ENCODE measurements around the gene PSD4. TPM values are rescaled to one million over a fixed set of nuclear protein-coding genes. Genes with fewer than 3 reads are reported as not detected.

Gene PSD4
- total RNA-seq, 1 donor: 4.7 TPM

DNA sequence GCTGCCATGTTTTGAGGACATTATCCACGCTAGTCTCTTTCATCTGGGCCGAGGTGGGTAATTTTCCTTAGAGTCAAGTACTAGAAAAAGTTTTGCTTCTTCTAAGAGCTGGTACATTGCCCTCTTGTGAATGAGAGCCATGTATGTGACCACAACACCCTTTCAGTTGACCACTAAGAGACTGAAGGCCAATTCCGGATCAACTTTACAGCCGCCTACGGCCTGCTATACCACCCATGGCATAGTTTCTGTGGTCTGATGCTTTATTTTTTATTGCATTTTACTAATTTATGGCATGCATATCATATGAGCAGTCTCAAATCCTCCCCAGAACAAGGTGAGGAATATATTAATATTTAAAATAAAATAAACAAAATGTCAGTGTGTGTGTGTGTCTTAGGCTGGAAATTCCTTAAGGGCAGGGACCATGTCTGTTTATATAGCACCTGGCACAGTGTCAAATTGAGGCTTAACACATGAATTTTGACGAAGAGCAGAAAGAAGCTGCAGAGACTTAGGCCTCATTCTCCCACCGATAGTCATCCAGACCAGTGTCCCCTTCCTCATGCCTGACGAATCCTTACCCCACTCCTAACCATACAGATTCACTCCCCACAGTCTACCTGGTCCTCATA is 35.4 kb downstream of the PSD4 start:
- peak; percentile 79 for DNase-seq (ENCODE audit: low read depth)
- TF ChIP-seq, protein P1, sequence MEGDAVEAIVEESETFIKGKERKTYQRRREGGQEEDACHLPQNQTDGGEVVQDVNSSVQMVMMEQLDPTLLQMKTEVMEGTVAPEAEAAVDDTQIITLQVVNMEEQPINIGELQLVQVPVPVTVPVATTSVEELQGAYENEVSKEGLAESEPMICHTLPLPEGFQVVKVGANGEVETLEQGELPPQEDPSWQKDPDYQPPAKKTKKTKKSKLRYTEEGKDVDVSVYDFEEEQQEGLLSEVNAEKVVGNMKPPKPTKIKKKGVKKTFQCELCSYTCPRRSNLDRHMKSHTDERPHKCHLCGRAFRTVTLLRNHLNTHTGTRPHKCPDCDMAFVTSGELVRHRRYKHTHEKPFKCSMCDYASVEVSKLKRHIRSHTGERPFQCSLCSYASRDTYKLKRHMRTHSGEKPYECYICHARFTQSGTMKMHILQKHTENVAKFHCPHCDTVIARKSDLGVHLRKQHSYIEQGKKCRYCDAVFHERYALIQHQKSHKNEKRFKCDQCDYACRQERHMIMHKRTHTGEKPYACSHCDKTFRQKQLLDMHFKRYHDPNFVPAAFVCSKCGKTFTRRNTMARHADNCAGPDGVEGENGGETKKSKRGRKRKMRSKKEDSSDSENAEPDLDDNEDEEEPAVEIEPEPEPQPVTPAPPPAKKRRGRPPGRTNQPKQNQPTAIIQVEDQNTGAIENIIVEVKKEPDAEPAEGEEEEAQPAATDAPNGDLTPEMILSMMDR (IDR thresholded peaks at IDR 0.05; ENCODE audit: insufficient read depth, low read depth, low read length): no peak
- no peak overlapping the region for H3K4me3 ChIP-seq (ENCODE audit: low read depth, low read length)

DNA sequence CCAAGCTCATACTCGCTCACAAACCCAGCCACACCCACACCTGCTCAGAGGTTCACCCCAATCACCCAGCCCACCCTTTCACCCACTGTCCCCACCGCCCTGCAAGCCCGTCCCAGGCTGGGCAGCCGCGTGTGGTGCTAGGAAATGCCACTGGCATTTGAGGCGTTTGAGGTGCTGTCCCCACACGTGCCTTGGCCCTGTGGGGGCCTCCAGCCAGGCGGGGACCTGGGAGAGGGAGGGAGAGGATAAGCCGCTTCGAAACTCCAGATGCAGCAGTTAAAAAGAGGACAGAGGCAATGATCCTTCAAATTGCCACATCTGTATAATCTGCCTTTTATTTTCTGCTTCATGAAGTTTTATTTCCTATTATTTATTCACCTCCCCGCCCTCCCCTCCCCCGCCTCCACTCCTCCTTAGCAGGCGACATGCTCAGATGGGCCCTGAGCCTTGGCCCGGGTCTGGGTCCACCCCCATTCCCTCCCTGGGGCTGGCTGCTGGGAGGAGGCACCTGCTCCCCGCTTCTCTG is 35.9 kb downstream of the PSD4 start:
- TF ChIP-seq, protein P1 (IDR thresholded peaks at IDR 0.05; ENCODE audit: insufficient read depth, low read depth, low read length): no peak
- no peak for DNase-seq (ENCODE audit: low read depth)
- H3K4me3 ChIP-seq (ENCODE audit: low read depth, low read length): no peak overlapping the region

DNA sequence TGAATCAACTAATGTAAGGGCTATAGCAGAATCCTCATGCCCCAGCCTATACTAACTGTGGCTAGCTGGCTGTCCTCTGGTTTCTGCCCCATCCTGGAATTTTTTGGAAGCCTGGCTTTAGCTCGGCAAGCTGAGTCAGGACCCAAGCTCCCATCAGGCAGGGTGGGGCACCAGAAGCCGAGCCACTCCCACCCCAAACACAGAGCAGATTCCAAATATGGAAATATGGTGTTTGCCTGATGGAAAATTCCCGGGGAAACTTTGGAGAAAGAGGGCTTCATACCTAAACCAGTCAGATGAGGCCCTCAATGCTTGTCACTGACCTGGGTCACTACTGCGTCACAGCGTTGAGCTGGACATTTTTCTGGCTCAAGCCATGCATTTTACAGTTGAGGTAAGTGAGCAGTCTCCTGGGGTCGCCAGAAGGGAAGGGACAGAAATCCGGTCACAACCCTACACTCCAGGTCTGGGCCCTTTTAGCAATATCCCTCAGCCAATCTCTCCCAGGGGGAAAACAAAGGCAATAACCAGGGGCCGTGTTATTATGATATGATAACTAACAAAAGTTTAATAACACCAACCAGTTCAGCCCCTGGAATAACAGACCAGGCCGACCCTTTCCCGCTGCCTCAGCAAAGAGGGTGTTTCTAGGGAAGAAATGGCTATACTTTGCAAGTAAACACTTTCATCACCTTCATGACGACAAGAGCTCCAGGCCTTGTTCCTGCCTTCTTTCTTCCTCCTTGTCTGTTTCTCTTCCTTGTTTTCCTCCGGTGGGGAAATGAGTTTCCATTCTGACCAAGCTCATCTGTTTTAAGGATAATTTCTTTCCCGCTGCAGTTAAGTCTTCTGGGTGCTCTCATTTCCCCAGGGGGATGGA is 37.7 kb downstream of the PSD4 start:
- TF ChIP-seq, protein P1 (IDR thresholded peaks at IDR 0.05; ENCODE audit: insufficient read depth, low read depth, low read length): no peak
- peak overlapping the region; percentile 3 for H3K4me3 ChIP-seq (ENCODE audit: low read depth, low read length)
- peak; percentile 94 for DNase-seq (ENCODE audit: low read depth)

DNA sequence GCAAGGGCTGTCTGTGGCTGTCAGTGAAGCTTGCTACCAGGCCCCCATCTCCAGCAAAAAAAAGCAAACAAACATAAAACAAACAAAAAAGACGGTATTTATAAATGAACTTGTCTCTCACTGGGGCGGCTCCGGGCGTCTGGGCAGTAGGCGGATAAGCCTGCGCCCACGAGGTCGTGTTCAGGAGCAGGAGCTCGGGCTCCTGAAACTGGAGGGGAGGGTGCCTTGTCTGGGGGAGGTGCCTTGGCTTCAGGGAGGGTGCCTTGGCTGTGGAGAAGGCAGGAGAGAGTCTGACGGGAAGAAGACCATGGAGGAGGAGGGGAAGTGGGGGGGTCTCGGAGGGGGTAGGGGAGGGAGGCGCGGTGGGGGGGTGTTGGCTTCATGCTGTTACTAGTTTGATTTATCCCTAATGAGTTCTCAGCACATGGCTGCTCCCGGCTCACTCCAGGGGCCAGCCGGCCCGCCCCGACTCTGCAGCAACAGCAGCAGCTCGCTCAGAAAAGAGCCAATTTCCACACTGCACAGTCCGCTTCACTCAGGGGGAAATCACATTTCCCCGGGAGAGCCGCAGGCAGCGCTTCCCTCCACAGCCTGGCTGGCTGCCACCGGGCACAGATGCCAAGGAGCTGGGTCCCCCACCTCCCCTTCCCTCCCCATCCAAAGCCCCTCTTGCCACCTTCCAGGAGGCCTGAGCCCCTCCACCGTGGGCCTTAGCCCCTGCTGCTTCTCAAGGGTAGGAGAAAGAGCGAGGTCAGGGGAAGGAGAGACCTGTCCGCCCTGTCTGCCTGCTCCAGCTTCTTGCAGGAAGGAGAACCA is 38.7 kb downstream of the PSD4 start:
- DNase-seq (ENCODE audit: low read depth): peak; percentile 56
- TF ChIP-seq, protein P1 (IDR thresholded peaks at IDR 0.05; ENCODE audit: insufficient read depth, low read depth, low read length): no peak
- no peak overlapping the region for H3K4me3 ChIP-seq (ENCODE audit: low read depth, low read length)

DNA sequence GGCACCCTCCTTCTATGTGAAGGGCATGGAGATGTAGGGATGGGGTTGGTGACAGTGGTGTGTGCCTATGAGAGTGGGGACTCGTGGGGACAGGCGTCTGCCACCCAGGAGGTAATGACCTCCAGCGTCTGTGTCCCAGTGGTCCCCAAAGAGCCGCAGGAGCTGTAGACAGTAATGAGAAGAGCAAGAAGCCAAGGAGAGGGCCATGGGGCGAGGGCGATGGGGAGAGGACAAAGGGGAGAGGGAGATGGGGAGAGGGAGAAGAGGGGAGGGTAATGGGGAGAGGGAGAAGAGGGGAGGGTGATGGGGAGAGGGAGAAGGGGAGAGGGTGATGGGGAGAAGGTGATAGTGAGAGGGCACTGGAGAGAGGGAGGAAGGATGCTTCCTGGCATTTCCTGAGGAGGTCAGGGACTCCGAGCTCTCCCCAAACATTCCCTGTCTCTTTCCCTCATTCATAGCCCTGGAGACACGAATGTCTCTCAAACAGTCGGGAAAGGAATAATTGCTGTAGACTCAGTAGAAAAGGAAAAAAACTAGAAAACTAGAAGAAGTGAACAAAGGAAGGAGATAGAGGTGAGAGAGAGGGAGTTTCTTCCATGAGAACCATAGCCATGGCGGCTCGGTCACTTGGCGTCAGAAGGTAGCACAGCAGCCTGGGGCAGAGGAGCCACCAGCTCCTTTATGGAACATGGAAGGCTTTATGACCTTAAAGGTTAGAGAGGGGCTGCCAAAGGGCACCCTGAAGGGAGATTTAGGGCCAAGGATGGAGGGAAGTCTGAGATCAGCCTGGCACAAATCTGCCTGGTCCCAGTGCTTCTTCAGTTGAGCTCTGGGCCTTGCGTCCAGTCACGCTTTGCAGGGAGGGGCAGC is 39.5 kb downstream of the PSD4 start:
- no peak for DNase-seq (ENCODE audit: low read depth)
- TF ChIP-seq, protein P1 (IDR thresholded peaks at IDR 0.05; ENCODE audit: insufficient read depth, low read depth, low read length): no peak

DNA sequence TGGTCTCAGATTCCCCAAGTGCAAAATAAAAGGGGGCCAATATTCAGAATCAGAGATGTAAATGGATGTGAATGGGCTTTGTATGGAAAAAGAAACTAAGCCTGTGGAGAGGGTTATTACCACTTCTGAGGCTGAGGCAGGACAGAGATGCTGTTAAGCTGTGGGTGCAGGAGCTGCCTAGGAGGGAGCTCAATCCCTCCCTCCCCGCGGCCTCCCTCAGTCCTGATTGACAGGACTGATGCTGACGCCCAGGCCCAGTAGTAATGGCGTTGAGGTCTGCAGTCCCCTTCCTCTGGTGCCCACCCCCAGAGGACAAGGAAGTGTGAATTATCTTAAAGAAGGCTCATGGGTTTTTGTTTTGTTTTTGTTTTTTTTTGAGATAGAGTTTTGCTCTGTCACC is 40.4 kb downstream of the PSD4 start:
- TF ChIP-seq, protein P1 (IDR thresholded peaks at IDR 0.05; ENCODE audit: insufficient read depth, low read depth, low read length): no peak
- DNase-seq (ENCODE audit: low read depth): no peak
- no peak overlapping the region for H3K4me3 ChIP-seq (ENCODE audit: low read depth, low read length)

More for the DNA sequence above, 39.5 kb downstream of the PSD4 start:
- no peak overlapping the region for H3K4me3 ChIP-seq (ENCODE audit: low read depth, low read length)
